Epithelial cell of proximal tubule (primary cell): ENCODE data around the gene TIE1. TPM values are rescaled to one million over a fixed set of nuclear protein-coding genes. Genes with fewer than 3 reads are reported as not detected.

Experiments
- DNase-seq: peaks from one replicate; pipeline ENCODE4 v3.0.0-alpha.2; 2011; ENCODE audit warnings: low read depth
- H3K4me3 ChIP-seq: 2 replicates; pipeline ENCODE4 v1.5.1; 2011; ENCODE audit warnings: low read depth, mild to moderate bottlenecking, low read length
- CTCF ChIP-seq: conservative IDR thresholded peaks from 2 replicates; pipeline ENCODE4 v1.5.1; 2012; ENCODE audit warnings: low read depth, mild to moderate bottlenecking, low read length
- total RNA-seq: library from RNA; depleted of rRNA; stranded (reverse); fragments of >200 nt; gene quantifications from 2 replicates; pipeline ENCODE4 v1.2.3, GENCODE V29; 2015

The TIE1 gene
- total RNA-seq, 1 donor from 2014 or later, result 1.2 TPM

- TF ChIP-seq CTCF, result no peak
- H3K4me3 ChIP-seq, result no peak overlapping the region
- DNase-seq, result no peak
Observed at GRCh38 chr1:43351421-43352350, 50.9 kb downstream of the TIE1 start.

GRCh38 chr1:43352351-43352705 is 51.5 kb downstream of the TIE1 start:
- TF ChIP-seq CTCF, result no peak
- no peak overlapping the region for H3K4me3 ChIP-seq
- no peak for DNase-seq

- no peak for TF ChIP-seq CTCF
- no peak for DNase-seq
- no peak overlapping the region for H3K4me3 ChIP-seq
Observed at GRCh38 chr1:43352881-43353280, 52.1 kb downstream of the TIE1 start.

GRCh38 chr1:43354471-43354870 is 53.7 kb downstream of the TIE1 start:
- no peak for DNase-seq
- TF ChIP-seq CTCF, result no peak
- H3K4me3 ChIP-seq, result no peak overlapping the region

GRCh38 chr1:43354936-43355335 is 54.2 kb downstream of the TIE1 start:
- DNase-seq, result no peak
- no peak for TF ChIP-seq CTCF

GRCh38 chr1:43357251-43357650 is 56.5 kb downstream of the TIE1 start:
- no peak overlapping the region for H3K4me3 ChIP-seq
- no peak for TF ChIP-seq CTCF
- no peak for DNase-seq

More at GRCh38 chr1:43354936-43355335, 54.2 kb downstream of the TIE1 start:
- H3K4me3 ChIP-seq, result no peak overlapping the region
